ENCODE measurements around the gene GTPBP8. TPM values are rescaled to one million over a fixed set of nuclear protein-coding genes. Genes with fewer than 3 reads are reported as not detected.

The GTPBP8 gene
- total RNA-seq, 1 donor from 2014 or later: 29.1 TPM

Other genes starting within 250 kb of the GTPBP8 start
- gene CD200R1L, start 144.1 kb upstream of the GTPBP8 start, total RNA-seq: not detected in 2 replicates
- gene CD200R1, start 15.9 kb upstream of the GTPBP8 start, total RNA-seq: not detected in 2 replicates
- gene BOC, start 220.6 kb downstream of the GTPBP8 start, total RNA-seq: 0.13 TPM in 1 of 2 replicates, not detected in the other